Spleen (tissue), 11 donors: Measurements from ENCODE around the gene USP26. TPM values are rescaled to one million over a fixed set of nuclear protein-coding genes. Genes with fewer than 3 reads are reported as not detected.

Source experiments
- DNase-seq: peaks from one replicate; pipeline ENCODE4 v3.0.0-alpha.2; 2020
- H3K27ac ChIP-seq, 8 donors: fragments of 200-600 bp; sonication (generic) in 7 of 8; 1 replicate in 4 of 8; 2 replicates in 4 of 8; pipeline versions ENCODE4 v1.5.0 to v1.8.0; 2016 to 2021; ENCODE audit warnings: inconsistent platforms in 4 of 8, mild to moderate bottlenecking in 4 of 8, moderate library complexity in 1 of 8
- H3K27me3 ChIP-seq, 7 donors: fragments of 200-600 bp; sonication (generic) in 6 of 7; replicated peaks in 1 of 7; 1 replicate in 4 of 7; 2 replicates in 3 of 7; pipeline versions ENCODE4 v1.5.0 to v1.8.0; 2016 to 2021; ENCODE audit warnings: inconsistent platforms in 3 of 7, mild to moderate bottlenecking in 1 of 7
- H3K36me3 ChIP-seq, 6 donors: fragments of 200-600 bp; sonication (generic) in 5 of 6; 1 replicate in 4 of 6; 2 replicates in 2 of 6; pipeline versions ENCODE4 v1.5.0 to v1.8.0; 2016 to 2021; ENCODE audit warnings: inconsistent platforms in 2 of 6
- H3K4me1 ChIP-seq, 6 donors: fragments of 200-600 bp; sonication (generic) in 5 of 6; 1 replicate in 3 of 6; 2 replicates in 3 of 6; pipeline versions ENCODE4 v1.5.0 to v1.8.0; 2016 to 2021; ENCODE audit warnings: inconsistent platforms in 3 of 6
- H3K4me3 ChIP-seq, 8 donors: fragments of 200-600 bp; sonication (generic) in 7 of 8; 1 replicate in 4 of 8; 2 replicates in 4 of 8; pipeline versions ENCODE4 v1.5.0 to v1.8.0; 2016 to 2021; ENCODE audit warnings: inconsistent platforms in 4 of 8, mild to moderate bottlenecking in 4 of 8, moderate library complexity in 2 of 8
- H3K9me3 ChIP-seq, 8 donors: fragments of 200-600 bp; sonication (generic) in 7 of 8; 1 replicate in 4 of 8; 2 replicates in 4 of 8; pipeline versions ENCODE4 v1.5.0 to v1.8.0; 2016 to 2021; ENCODE audit warnings: inconsistent platforms in 4 of 8
- POLR2A ChIP-seq, 3 donors: fragments of 450-650 bp; IDR thresholded peaks; one replicate each; pipeline ENCODE4 v1.5.1; 2017; ENCODE audit warnings: antibody characterized with exemption in 3 of 3, mild to moderate bottlenecking in 1 of 3
- POLR2AphosphoS5 ChIP-seq, 3 donors: sonication (generic); formaldehyde crosslinking; IDR thresholded peaks; one replicate each; pipeline ENCODE4 v1.5.1; 2017; ENCODE audit warnings: antibody characterized with exemption in 3 of 3
- WGBS, 5 donors: extraction: QIAGEN DNeasy Blood & Tissue Kit in 3 of 5; methylation state at CpG; one replicate each; pipeline versions ENCODE4 v1.1.5 to v1.1.7; 2013 to 2018; 5-methylcytosine and 5-hydroxymethylcytosine counted together
- intact Hi-C: fragments of 100-400 bp; cut with DNase I; formaldehyde crosslinking; loops from one replicate; pipeline ENCODE4 v1.15.0; 2023; ENCODE audit warnings: low total_unique reads
- polyA plus RNA-seq, 3 donors: library from polyadenylated mRNA; stranded (reverse); fragments of 200-250 nt; gene quantifications; one replicate each; pipeline ENCODE4 v1.2.1, GENCODE V29; 2013
- total RNA-seq, 7 donors: library from RNA; depleted of rRNA in 3 of 7; stranded (reverse); fragments of >200 nt in 3 of 7; fragmentation: NEBNext Ultra II Directional in 4 of 7; extraction: Animal tissue kit (Norgen Biotek cat#: 25700) in 4 of 7; gene quantifications; one replicate each; pipeline versions ENCODE4 v1.1.0 to v1.2.1, GENCODE V29; 2016 to 2021
- TF ChIP-seq, protein P1 (sequence below), 11 experiments: fragments of 200-600 bp in 7 of 11; fragments of 450-650 bp in 4 of 11; sonication (generic) in 4 of 11; IDR thresholded peaks in 8 of 11; conservative IDR thresholded peaks in 3 of 11; 1 replicate in 7 of 11; 2 replicates in 4 of 11; pipeline versions ENCODE4 v1.4.0 to v1.8.0; 2016 to 2021; ENCODE audit warnings: antibody characterized with exemption in 11 of 11, inconsistent platforms in 4 of 11, mild to moderate bottlenecking in 1 of 11
- donor health status: healthy with polysubstance abuse.
- donor health status: DM: no; HTN: no; CAD: no; lungs with moderate emphysema.
- donor health status: DM: no; HTN: no; CAD: no.
- donor health status: Bipolar disorder and iron deficiency.
- donor health status: healthy.
- donor health status: DM: no; HTN: no; CAD: no.
- donor health status: DM: yes; HTN: yes; CAD: no.

Gene USP26
- total and polyA plus RNA-seq, 10 donors = not detected

DNA sequence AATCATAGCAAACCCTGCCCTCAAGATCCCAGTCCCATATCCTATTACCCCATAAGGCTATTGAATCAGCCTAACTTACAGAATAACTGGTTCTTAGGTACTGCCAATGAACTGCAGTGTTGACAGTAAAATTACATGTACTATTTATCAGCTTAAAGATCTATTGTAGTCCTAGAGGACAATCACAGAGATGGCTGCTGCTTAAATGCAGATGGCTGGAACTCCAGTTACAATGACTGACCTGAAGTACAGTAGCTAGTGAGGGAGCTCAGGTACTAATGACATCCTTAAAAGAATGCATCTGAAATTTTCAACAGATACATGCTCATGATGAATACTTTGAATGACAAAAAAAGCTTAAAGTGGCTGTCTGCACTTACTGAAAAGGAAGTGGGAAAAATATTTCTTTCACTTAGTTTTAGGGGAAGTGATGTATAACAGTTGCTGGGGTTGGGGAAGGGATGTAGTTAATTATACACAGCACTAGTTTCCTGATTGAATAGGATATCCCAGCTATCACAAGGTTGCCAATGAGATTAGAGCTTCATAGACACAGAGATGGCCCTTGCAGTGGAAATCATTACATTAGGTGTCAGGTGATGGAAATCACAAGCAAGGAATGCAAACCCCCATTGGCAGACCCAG is 42.0 kb downstream of the USP26 start:
- no peak for DNase-seq
- Histone ChIP-seq H3K9me3 (no peaks in the 10 kb centered on the region), H3K4me3 (no peak overlapping the region), H3K27ac (no peak overlapping the region), H3K4me1 (no peaks in the 10 kb centered on the region), H3K36me3 (no peaks in the 10 kb centered on the region), H3K27me3 (no peaks in the 10 kb centered on the region)
- TF ChIP-seq POLR2AphosphoS5 (IDR thresholded peaks at IDR 0.05) (no peak), POLR2A (IDR thresholded peaks at IDR 0.05) (no peak)
- TF ChIP-seq, protein P1, sequence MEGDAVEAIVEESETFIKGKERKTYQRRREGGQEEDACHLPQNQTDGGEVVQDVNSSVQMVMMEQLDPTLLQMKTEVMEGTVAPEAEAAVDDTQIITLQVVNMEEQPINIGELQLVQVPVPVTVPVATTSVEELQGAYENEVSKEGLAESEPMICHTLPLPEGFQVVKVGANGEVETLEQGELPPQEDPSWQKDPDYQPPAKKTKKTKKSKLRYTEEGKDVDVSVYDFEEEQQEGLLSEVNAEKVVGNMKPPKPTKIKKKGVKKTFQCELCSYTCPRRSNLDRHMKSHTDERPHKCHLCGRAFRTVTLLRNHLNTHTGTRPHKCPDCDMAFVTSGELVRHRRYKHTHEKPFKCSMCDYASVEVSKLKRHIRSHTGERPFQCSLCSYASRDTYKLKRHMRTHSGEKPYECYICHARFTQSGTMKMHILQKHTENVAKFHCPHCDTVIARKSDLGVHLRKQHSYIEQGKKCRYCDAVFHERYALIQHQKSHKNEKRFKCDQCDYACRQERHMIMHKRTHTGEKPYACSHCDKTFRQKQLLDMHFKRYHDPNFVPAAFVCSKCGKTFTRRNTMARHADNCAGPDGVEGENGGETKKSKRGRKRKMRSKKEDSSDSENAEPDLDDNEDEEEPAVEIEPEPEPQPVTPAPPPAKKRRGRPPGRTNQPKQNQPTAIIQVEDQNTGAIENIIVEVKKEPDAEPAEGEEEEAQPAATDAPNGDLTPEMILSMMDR (IDR thresholded peaks at IDR 0.05 in 8 of 11, conservative IDR thresholded peaks at IDR 0.05 in 3 of 11) = no peak
- intact Hi-C loops = no loop called here

DNA sequence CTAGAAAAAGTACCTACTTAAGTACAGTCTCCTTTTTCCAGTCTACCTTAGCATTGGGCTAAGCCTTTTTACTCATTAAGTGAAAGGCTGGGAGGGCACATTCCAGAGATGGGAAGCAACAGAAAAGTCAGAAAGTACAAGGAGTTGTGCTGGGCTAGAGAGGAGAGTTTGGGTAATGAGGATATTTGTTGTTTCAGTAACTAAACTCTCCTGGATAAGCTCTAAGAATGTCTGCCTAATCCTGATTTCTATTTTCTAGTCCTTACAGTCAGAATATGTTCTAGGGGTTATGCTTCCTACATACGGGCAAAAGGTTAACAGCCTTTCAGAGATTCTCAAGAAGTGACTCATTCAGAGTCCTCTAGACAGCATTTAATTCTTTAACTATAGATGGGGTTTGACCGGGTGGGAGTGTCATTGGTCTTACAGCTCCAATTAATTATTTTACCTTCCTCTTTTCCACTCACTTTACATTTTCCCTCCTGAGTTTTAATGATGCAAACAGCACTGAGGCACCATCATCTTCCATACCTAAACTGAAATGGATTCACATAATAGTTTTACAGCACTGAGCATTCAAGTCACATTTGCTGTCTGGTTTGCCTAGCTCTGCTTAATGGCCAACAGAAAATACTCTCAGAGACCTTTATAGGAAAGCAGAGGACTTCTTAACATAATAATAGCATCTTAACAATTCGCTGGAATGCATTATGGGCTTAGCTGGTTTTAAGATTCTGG is 42.9 kb downstream of the USP26 start:
- Histone ChIP-seq H3K9me3 (no peaks in the 10 kb centered on the region), H3K27me3 (peaks cover 0 to 6% (median 0%) of the 10 kb centered on the region in 7 donors), H3K36me3 (no peaks in the 10 kb centered on the region), H3K27ac (no peak overlapping the region), H3K4me3 (no peak overlapping the region), H3K4me1 (no peaks in the 10 kb centered on the region)
- TF ChIP-seq POLR2A (IDR thresholded peaks at IDR 0.05) = no peak
- TF ChIP-seq, protein P1 (IDR thresholded peaks at IDR 0.05 in 8 of 11, conservative IDR thresholded peaks at IDR 0.05 in 3 of 11) = no peak
- TF ChIP-seq POLR2AphosphoS5 (IDR thresholded peaks at IDR 0.05) = no peak
- no peak for DNase-seq
- 53 to 75% (median 68%) methylated on average over 3 of the region's 3 CpGs for WGBS, 5 donors
- intact Hi-C loops = no loop called here

DNA sequence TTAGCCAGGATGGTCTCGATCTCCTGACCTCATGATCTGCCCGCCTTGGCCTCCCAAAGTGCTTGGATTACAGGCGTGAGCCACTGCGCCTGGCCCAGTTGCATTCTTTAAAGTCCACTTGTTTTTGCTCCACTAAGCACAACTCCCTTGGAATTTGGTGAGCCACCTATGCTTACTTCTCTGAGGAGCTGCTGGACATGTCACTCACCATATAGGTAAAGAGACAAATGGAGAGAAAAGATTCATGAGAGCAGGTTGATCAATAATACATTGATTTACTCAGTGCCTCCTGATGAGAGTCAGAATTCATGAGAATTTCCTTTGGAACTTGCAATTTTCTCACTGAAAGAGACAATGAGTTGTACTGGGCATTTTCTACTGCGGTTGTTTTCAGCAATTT is 48.2 kb downstream of the USP26 start:
- H3K27me3 ChIP-seq = peaks cover 0 to 15% (median 0%) of the 10 kb centered on the region in 7 donors
- WGBS, 5 donors = 74 to 99% (median 82%) methylated on average over 4 to 5 of the region's 5 CpGs
- TF ChIP-seq POLR2A (IDR thresholded peaks at IDR 0.05) (no peak), POLR2AphosphoS5 (IDR thresholded peaks at IDR 0.05) (no peak)
- TF ChIP-seq, protein P1 (IDR thresholded peaks at IDR 0.05 in 8 of 11, conservative IDR thresholded peaks at IDR 0.05 in 3 of 11) = no peak
- intact Hi-C loops = no loop called here
- DNase-seq = no peak
- no peaks in the 10 kb centered on the region for H3K36me3 ChIP-seq
- H3K4me3 ChIP-seq = no peak overlapping the region
- H3K27ac ChIP-seq = no peak overlapping the region
- no peaks in the 10 kb centered on the region for H3K4me1 ChIP-seq
- H3K9me3 ChIP-seq = no peaks in the 10 kb centered on the region

DNA sequence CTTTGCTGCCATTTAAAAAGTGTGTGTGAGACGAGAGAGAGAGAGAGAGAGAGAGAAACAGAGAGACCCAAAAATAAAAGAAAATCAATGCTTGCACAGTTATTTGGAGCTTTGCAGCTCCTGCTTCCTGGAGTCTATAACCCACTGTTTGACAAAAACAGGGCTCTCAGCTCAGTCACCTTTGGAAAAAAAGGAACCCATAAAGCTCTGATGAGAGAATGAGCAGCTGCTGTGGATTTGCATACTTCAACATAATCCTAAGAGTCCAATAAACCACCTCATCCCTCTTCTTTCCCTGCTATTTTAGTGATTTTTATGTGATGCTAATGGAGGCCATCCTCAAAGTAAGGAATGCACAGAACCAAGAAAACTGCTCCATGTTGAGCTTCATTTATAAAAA is 50.3 kb downstream of the USP26 start:
- H3K36me3 ChIP-seq = no peaks in the 10 kb centered on the region
- TF ChIP-seq POLR2A (IDR thresholded peaks at IDR 0.05) (no peak), POLR2AphosphoS5 (IDR thresholded peaks at IDR 0.05) (no peak)
- no peaks in the 10 kb centered on the region for H3K9me3 ChIP-seq
- intact Hi-C loops = no loop called here
- H3K4me1 ChIP-seq = no peaks in the 10 kb centered on the region
- DNase-seq = no peak
- peaks cover 0 to 26% (median 0%) of the 10 kb centered on the region in 7 donors for H3K27me3 ChIP-seq
- no peak overlapping the region for H3K27ac ChIP-seq
- no peak overlapping the region for H3K4me3 ChIP-seq
- WGBS, 5 donors = 49 to 73% (median 67%) methylated on average over 1 of the region's 1 CpG; no CpG with 5 or more reads in 1 of the 5 donors
